Measurements from ENCODE around the gene SEPTIN10. TPM values are rescaled to one million over a fixed set of nuclear protein-coding genes. Genes with fewer than 3 reads are reported as not detected.

The SEPTIN10 gene
- total and polyA plus RNA-seq, 2 experiments from 2014 or later, result 52.3 to 85.1 TPM

DNA sequence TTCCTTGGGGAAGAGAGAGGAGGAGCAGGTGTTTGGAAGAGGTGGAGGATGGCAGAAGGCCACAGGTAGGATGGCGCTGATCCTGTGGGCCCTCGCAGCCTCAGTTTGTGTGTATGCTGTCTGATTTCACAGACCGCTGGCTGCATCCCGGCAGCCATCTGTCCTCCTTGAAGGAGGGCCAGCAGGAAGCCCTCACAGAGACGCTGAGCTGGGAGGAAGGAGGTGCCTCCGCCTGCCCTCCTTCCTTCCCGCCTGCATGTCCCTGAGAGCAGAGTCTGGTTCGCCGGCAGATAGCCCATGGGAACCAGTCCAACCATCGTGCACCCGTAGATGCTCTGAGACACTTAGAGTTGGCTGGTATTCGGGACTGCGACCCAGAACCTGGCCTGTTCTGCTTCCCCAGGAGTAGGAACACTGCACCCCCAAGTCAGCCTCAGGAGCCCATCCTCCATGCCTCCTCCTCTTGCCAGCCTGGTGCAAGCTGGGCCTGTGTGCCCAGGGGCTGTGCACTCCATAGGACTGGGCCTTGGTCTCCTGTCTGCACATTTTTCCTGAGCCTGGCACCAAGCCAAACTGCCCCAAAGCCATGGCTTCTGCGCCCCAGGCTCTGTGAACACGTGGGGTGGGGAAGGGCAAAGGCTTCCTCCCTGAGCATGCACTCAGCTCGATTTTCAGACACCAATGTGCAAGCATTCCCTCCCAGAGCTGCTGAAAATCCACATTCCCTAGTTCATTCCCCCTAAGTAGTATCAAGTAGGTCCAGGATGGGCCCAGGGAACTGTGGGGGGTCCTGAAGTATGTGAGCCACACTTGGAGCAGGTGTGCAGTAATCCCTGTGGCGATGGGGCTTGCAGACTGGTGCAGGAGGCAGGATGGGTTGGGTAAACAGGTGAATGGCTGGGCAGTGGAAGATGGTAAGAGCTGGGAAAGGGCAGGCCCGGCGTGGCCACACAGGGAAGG lies 115.6 kb downstream of the SEPTIN10 start:
- H3K9me3 Mint-ChIP-seq, result no peaks in the 10 kb centered on the region
- peaks cover 10% of the 10 kb centered on the region for H3K4me1 Mint-ChIP-seq
- no peaks in the 10 kb centered on the region for H3K27me3 ChIP-seq (ENCODE audit: insufficient read depth)
- H3F3A ChIP-seq (replicated peaks; ENCODE audit: low read depth), result no peaks in the 10 kb centered on the region
- no peaks in the 10 kb centered on the region for H3K36me3 ChIP-seq (ENCODE audit: insufficient read depth)
- H3K27ac ChIP-seq (ENCODE audit: low read depth), result no peak overlapping the region
- no peaks in the 10 kb centered on the region for H3K27me3 Mint-ChIP-seq (ENCODE audit: insufficient read depth, low read depth, poor library complexity)
- H3K4me3 ChIP-seq, result no peak overlapping the region
- H3K4me1 ChIP-seq (ENCODE audit: insufficient read depth), result no peaks in the 10 kb centered on the region
- H3K79me2 ChIP-seq (replicated peaks; ENCODE audit: insufficient read depth), result no peaks in the 10 kb centered on the region
- no peak overlapping the region for H3K4me3 Mint-ChIP-seq
- TF ChIP-seq ETS1 (IDR thresholded peaks at IDR 0.05), result no peak
- TF ChIP-seq POLR2AphosphoS5 (IDR thresholded peaks at IDR 0.05; ENCODE audit: low read depth), result no peak
- no peak for TF ChIP-seq STAT1 (IDR thresholded peaks at IDR 0.05; ENCODE audit: unreplicated experiment)
- TF ChIP-seq JUNB (IDR thresholded peaks at IDR 0.05; ENCODE audit: unreplicated experiment), result no peak
- no peak for TF ChIP-seq ZNF462 (CRISPR knock-in tag; IDR thresholded peaks at IDR 0.05)
- TF ChIP-seq CREB1 (CRISPR knock-in tag; IDR thresholded peaks at IDR 0.05; ENCODE audit: low read depth), result no peak
- no peaks in the 10 kb centered on the region for H3K9me2 ChIP-seq (ENCODE audit: insufficient read depth)
- DNase-seq (ENCODE audit: low spot score) (no peak), ATAC-seq (no peak)
- no peak overlapping the region for H3K4me2 ChIP-seq
- no peaks in the 10 kb centered on the region for H4K20me1 ChIP-seq (replicated peaks; ENCODE audit: insufficient read depth)
- no peak overlapping the region for H2AFZ ChIP-seq
- no peak overlapping the region for H3K27ac Mint-ChIP-seq
- no peaks in the 10 kb centered on the region for H3K36me3 Mint-ChIP-seq (ENCODE audit: low read depth)
